ENCODE results near the gene PYY. TPM values are rescaled to one million over a fixed set of nuclear protein-coding genes. Genes with fewer than 3 reads are reported as not detected.
A peak's percentile ranks its signal among the peaks of the same experiment; 100 is the strongest.
"Not testable (repeated sequence)": the region's sequence is repeated elsewhere in the genome, so short reads cannot be mapped to it uniquely, and the experiment has no call there.

PYY gene
- total RNA-seq, 1 donor from 2014 or later = not detected

- TF ChIP-seq, protein P1, sequence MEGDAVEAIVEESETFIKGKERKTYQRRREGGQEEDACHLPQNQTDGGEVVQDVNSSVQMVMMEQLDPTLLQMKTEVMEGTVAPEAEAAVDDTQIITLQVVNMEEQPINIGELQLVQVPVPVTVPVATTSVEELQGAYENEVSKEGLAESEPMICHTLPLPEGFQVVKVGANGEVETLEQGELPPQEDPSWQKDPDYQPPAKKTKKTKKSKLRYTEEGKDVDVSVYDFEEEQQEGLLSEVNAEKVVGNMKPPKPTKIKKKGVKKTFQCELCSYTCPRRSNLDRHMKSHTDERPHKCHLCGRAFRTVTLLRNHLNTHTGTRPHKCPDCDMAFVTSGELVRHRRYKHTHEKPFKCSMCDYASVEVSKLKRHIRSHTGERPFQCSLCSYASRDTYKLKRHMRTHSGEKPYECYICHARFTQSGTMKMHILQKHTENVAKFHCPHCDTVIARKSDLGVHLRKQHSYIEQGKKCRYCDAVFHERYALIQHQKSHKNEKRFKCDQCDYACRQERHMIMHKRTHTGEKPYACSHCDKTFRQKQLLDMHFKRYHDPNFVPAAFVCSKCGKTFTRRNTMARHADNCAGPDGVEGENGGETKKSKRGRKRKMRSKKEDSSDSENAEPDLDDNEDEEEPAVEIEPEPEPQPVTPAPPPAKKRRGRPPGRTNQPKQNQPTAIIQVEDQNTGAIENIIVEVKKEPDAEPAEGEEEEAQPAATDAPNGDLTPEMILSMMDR (conservative IDR thresholded peaks at IDR 0.05) = no peak
- peaks cover 69% of the 10 kb centered on the region for H3K27me3 Mint-ChIP-seq (ENCODE audit: low read depth)
- H3K9me3 Mint-ChIP-seq = no peaks in the 10 kb centered on the region
- H3K36me3 Mint-ChIP-seq (ENCODE audit: low read depth) = no peaks in the 10 kb centered on the region
- DNase-seq (ENCODE audit: low read depth, low spot score) = no peak
- H3K4me3 Mint-ChIP-seq = no peak overlapping the region
- H3K27ac Mint-ChIP-seq (ENCODE audit: unreplicated experiment) = no peak overlapping the region
- no peaks in the 10 kb centered on the region for H3K4me1 Mint-ChIP-seq
These were observed 45.3 kb upstream of the PYY start for GRCh38 chr17:43999024-43999423.

- Mint-ChIP-seq H3K36me3 (ENCODE audit: low read depth) (no peaks in the 10 kb centered on the region), H3K27ac (ENCODE audit: unreplicated experiment) (no peak overlapping the region), H3K27me3 (ENCODE audit: low read depth) (peaks cover 64% of the 10 kb centered on the region)
These were observed 44.8 kb upstream of the PYY start for GRCh38 chr17:43998552-43998951.

DNA sequence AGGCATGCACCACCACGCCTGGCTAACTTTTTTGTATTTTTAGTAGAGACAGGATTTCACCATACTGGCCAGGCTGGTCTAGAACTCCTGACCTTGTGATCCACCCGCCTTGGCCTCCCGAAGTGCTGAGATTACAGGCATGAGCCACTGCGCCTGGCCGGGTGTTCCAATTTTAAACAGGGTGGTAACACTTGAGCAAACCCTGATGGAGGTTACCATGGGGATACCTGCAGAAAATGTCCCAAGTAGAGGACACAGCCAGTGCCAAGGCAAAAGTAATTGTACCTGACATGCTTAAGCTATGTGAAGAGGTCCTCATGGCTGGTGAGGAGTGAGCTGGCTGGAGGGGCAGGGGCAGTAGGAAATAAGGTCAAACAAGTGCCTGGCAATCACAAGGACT, 43.4 kb upstream of the PYY start:
- not testable (repeated sequence) for H3K4me1 Mint-ChIP-seq; H3K4me3 Mint-ChIP-seq; H3K9me3 Mint-ChIP-seq; H3K36me3 Mint-ChIP-seq (ENCODE audit: low read depth); DNase-seq (ENCODE audit: low read depth, low spot score); H3K27ac Mint-ChIP-seq (ENCODE audit: unreplicated experiment)
- H3K27me3 Mint-ChIP-seq (ENCODE audit: low read depth) = peaks cover 56% of the 10 kb centered on the region

More at GRCh38 chr17:43998552-43998951, 44.8 kb upstream of the PYY start:
- Mint-ChIP-seq H3K4me3 (no peak overlapping the region), H3K9me3 (no peaks in the 10 kb centered on the region), H3K4me1 (no peaks in the 10 kb centered on the region)
- no peak for DNase-seq (ENCODE audit: low read depth, low spot score)
- TF ChIP-seq, protein P1 (conservative IDR thresholded peaks at IDR 0.05) = no peak

DNA sequence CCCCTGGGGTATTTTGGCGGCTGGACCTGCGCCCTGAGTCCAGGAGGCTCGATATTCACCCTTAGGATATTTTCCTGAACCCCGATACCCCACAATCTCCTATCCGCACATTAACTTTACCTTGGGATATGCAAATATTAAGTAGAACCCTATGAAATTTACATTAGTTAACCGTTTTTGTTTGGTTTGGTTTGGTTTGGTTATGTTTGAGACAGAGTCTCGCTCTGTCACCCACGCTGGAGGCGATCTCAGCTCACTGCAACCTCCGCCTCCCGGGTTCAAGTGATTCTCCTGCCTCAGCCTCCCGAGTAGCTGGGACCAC, 41.4 kb upstream of the PYY start:
- TF ChIP-seq, protein P1 (conservative IDR thresholded peaks at IDR 0.05) = no peak
- DNase-seq (ENCODE audit: low read depth, low spot score) = no peak
- Mint-ChIP-seq H3K9me3 (no peaks in the 10 kb centered on the region), H3K36me3 (ENCODE audit: low read depth) (no peaks in the 10 kb centered on the region), H3K27ac (ENCODE audit: unreplicated experiment) (no peak overlapping the region), H3K4me1 (no peaks in the 10 kb centered on the region), H3K27me3 (ENCODE audit: low read depth) (peaks cover 38% of the 10 kb centered on the region), H3K4me3 (no peak overlapping the region)

DNA sequence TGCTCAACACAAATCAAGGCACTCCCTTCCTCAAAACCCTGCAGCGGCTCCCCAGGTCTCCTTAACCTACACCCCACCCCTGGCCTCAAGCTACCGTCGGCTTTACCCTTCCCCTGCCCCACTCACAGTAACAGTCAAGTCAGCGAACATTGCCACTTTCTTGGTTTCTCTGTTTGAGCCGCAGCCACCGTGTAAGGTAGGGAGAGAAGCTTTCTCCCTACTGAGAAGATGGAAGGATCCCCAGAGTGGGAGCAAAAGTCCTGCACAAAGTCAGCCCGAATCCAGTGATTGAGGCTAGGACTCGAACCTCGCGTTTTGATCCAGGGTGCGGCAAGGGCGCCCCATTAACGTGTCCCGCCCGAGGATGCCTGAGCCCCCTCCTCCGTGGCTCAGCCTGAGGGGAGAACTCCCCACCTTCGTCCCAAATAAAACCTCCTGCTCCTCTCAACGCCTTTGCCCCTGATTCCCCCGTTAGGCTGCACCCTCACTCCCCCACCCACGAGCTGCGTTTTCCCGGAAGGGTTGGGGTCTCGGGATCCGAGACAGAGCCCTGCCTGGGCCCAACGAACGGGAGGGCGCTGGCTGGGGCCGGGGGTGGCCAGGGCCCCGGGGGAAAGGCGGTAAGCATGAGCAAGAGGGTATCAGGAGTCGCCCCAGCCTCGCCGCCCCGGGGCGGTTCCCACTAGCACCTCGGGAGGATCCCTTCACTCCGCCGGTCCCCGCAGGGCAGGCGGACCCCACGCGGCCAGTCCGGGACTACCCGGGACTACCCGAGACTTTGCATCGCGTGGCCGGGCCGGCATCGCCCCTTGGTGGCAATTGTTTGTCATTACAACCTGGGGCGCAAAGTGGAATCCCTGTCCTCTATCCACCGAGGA, 40.8 kb upstream of the PYY start:
- no peaks in the 10 kb centered on the region for H3K36me3 Mint-ChIP-seq (ENCODE audit: low read depth)
- no peaks in the 10 kb centered on the region for H3K4me1 Mint-ChIP-seq
- peaks cover 32% of the 10 kb centered on the region for H3K27me3 Mint-ChIP-seq (ENCODE audit: low read depth)
- TF ChIP-seq, protein P1 (conservative IDR thresholded peaks at IDR 0.05) = peak; percentile 89
- H3K27ac Mint-ChIP-seq (ENCODE audit: unreplicated experiment) = no peak overlapping the region
- H3K4me3 Mint-ChIP-seq = no peak overlapping the region
- H3K9me3 Mint-ChIP-seq = no peaks in the 10 kb centered on the region
- peak; percentile 79 for DNase-seq (ENCODE audit: low read depth, low spot score)

- no peak overlapping the region for H3K4me3 Mint-ChIP-seq
- no peaks in the 10 kb centered on the region for H3K4me1 Mint-ChIP-seq
- TF ChIP-seq, protein P1 (conservative IDR thresholded peaks at IDR 0.05) = no peak
- no peaks in the 10 kb centered on the region for H3K36me3 Mint-ChIP-seq (ENCODE audit: low read depth)
- no peak overlapping the region for H3K27ac Mint-ChIP-seq (ENCODE audit: unreplicated experiment)
- H3K9me3 Mint-ChIP-seq = no peaks in the 10 kb centered on the region
- peaks cover 32% of the 10 kb centered on the region for H3K27me3 Mint-ChIP-seq (ENCODE audit: low read depth)
- no peak for DNase-seq (ENCODE audit: low read depth, low spot score)
These were observed 38.9 kb upstream of the PYY start for GRCh38 chr17:43992641-43993040.

Measured in neural crest cell (in vitro differentiated cells).